GM21423 (cell line): ENCODE data around the gene CSF3R.

Experiments
- ATAC-seq: cut with Tn5 transposase; IDR thresholded peaks from one replicate; pipeline ENCODE4 v1.9.1; 2021; ENCODE audit warnings: mild to moderate bottlenecking, moderate library complexity; ENCODE audit not compliant: unreplicated experiment

Gene CSF3R

GRCh38 chr1:36482724-36483388 is at the start of gene CSF3R:
CSF3R (minus strand) TSS chr1:36482913; CDS start chr1:36479496, 3,417 bp downstream.
- no peak for ATAC-seq

GRCh38 chr1:36531833-36532232 is 49.1 kb upstream of the CSF3R start:
- ATAC-seq: no peak

- no peak for ATAC-seq
Measured at GRCh38 chr1:36530791-36531190, 48.1 kb upstream of the CSF3R start.

GRCh38 chr1:36530261-36530660 is 47.5 kb upstream of the CSF3R start:
- ATAC-seq: no peak

GRCh38 chr1:36529769-36530260 is 47.1 kb upstream of the CSF3R start:
- no peak for ATAC-seq

- ATAC-seq: no peak
Measured at GRCh38 chr1:36528361-36529349, 45.9 kb upstream of the CSF3R start.

- ATAC-seq: no peak
Measured at GRCh38 chr1:36525166-36525565, 42.5 kb upstream of the CSF3R start.

- no peak for ATAC-seq
Measured at GRCh38 chr1:36524359-36525062, 41.8 kb upstream of the CSF3R start.

GRCh38 chr1:36523850-36524249 is 41.1 kb upstream of the CSF3R start:
- ATAC-seq: no peak

GRCh38 chr1:36523230-36523495 is 40.5 kb upstream of the CSF3R start:
- no peak for ATAC-seq

- ATAC-seq: no peak
Measured at GRCh38 chr1:36522461-36523229, 39.9 kb upstream of the CSF3R start.

- no peak for ATAC-seq
Measured at GRCh38 chr1:36522021-36522420, 39.3 kb upstream of the CSF3R start.

GRCh38 chr1:36520771-36521420 is 38.2 kb upstream of the CSF3R start:
- ATAC-seq: no peak

GRCh38 chr1:36520056-36520455 is 37.3 kb upstream of the CSF3R start:
- ATAC-seq: no peak

- ATAC-seq: no peak
Measured at GRCh38 chr1:36517011-36517771, 34.5 kb upstream of the CSF3R start.

GRCh38 chr1:36516372-36517010 is 33.8 kb upstream of the CSF3R start:
- no peak for ATAC-seq

- ATAC-seq: no peak
Measured at GRCh38 chr1:36515315-36516138, 32.8 kb upstream of the CSF3R start.

GRCh38 chr1:36514501-36514900 is 31.8 kb upstream of the CSF3R start:
- no peak for ATAC-seq
